DLD1 (cell line): Measurements from ENCODE around the gene PLA2G2A.

Source experiments
- in situ Hi-C: cut with HindIII; loops from 2 replicates; pipeline ENCODE4 v1.10.0; 2017; ENCODE audit warnings: low sequenced_read_pairs

PLA2G2A gene

GRCh38 chr1:19974822-19975416 lies 4.5 kb downstream of the PLA2G2A start:
- in situ Hi-C loops: no loop called here

GRCh38 chr1:19973616-19974015 lies 5.8 kb downstream of the PLA2G2A start:
- in situ Hi-C loops: no loop called here

- in situ Hi-C loops: no loop called here
Measured at GRCh38 chr1:19971664-19972063, 7.8 kb downstream of the PLA2G2A start.

- in situ Hi-C loops: no loop called here
Measured at GRCh38 chr1:19969898-19970660, 9.3 kb downstream of the PLA2G2A start.

GRCh38 chr1:19967808-19968207 lies 11.6 kb downstream of the PLA2G2A start:
- in situ Hi-C loops: no loop called here

- in situ Hi-C loops: no loop called here
Measured at GRCh38 chr1:19964542-19964941, 14.9 kb downstream of the PLA2G2A start.

GRCh38 chr1:19963636-19964035 lies 15.8 kb downstream of the PLA2G2A start:
- in situ Hi-C loops: no loop called here

GRCh38 chr1:19960591-19960990 lies 18.8 kb downstream of the PLA2G2A start:
- in situ Hi-C loops: no loop called here

GRCh38 chr1:19957779-19958178 lies 21.6 kb downstream of the PLA2G2A start:
- in situ Hi-C loops: no loop called here

GRCh38 chr1:19955534-19956170 lies 23.8 kb downstream of the PLA2G2A start:
- in situ Hi-C loops: no loop called here

- in situ Hi-C loops: no loop called here
Measured at GRCh38 chr1:19954059-19954458, 25.4 kb downstream of the PLA2G2A start.

GRCh38 chr1:19949016-19949415 lies 30.4 kb downstream of the PLA2G2A start:
- in situ Hi-C loops: loop anchor here (25.0 kb wide), 1 partner anchor 213 kb away; no protein-coding TSS in a partner anchor

- in situ Hi-C loops: loop anchor here (25.0 kb wide), 1 partner anchor 215 kb away; no protein-coding TSS in a partner anchor
Measured at GRCh38 chr1:19946971-19947370, 32.4 kb downstream of the PLA2G2A start.

GRCh38 chr1:19946331-19946751 lies 33.1 kb downstream of the PLA2G2A start:
- in situ Hi-C loops: loop anchor here (25.0 kb wide), 1 partner anchor 216 kb away; no protein-coding TSS in a partner anchor

- in situ Hi-C loops: loop anchor here (25.0 kb wide), 1 partner anchor 216 kb away; no protein-coding TSS in a partner anchor
Measured at GRCh38 chr1:19945914-19946313, 33.5 kb downstream of the PLA2G2A start.

GRCh38 chr1:19942657-19943056 lies 36.8 kb downstream of the PLA2G2A start:
- in situ Hi-C loops: loop anchor here (25.0 kb wide), 1 partner anchor 220 kb away; no protein-coding TSS in a partner anchor

- in situ Hi-C loops: loop anchor here (25.0 kb wide), 1 partner anchor 220 kb away; no protein-coding TSS in a partner anchor
Measured at GRCh38 chr1:19942088-19942487, 37.3 kb downstream of the PLA2G2A start.

GRCh38 chr1:19941206-19941568 lies 38.2 kb downstream of the PLA2G2A start:
- in situ Hi-C loops: loop anchor here (25.0 kb wide), 1 partner anchor 221 kb away; no protein-coding TSS in a partner anchor

GRCh38 chr1:19940486-19941205 lies 38.8 kb downstream of the PLA2G2A start:
- in situ Hi-C loops: loop anchor here (25.0 kb wide), 1 partner anchor 222 kb away; no protein-coding TSS in a partner anchor

- in situ Hi-C loops: loop anchor here (25.0 kb wide), 1 partner anchor 224 kb away; no protein-coding TSS in a partner anchor
Measured at GRCh38 chr1:19938472-19938871, 40.9 kb downstream of the PLA2G2A start.
